SU-DHL-6 (cell line): ENCODE data around the gene MTX1.
A peak's percentile ranks its signal among the peaks of the same experiment; 100 is the strongest.
"Not testable (repeated sequence)": the region's sequence is repeated elsewhere in the genome, so short reads cannot be mapped to it uniquely, and the experiment has no call there.

ENCODE experiments used
- H2AFZ ChIP-seq: fragments of 200-600 bp; sonication (generic); 2 replicates; pipeline ENCODE4 v1.6.1; 2014; ENCODE audit warnings: low read depth, mild to moderate bottlenecking, moderate library complexity, mixed read lengths, antibody characterized with exemption, low read length; ENCODE audit not compliant: severe bottlenecking
- H3F3A ChIP-seq: fragments of 200-600 bp; shearing (Covaris generic); 2 replicates; pipeline ENCODE4 v1.6.0; 2016; ENCODE audit warnings: antibody characterized with exemption, mild to moderate bottlenecking; ENCODE audit not compliant: insufficient read depth
- H3K27ac ChIP-seq: fragments of 200-600 bp; sonication (generic); 2 replicates; pipeline ENCODE4 v1.5.1; 2016; ENCODE audit warnings: low read depth, mild to moderate bottlenecking, low read length, moderate library complexity, mixed read lengths
- H3K27me3 ChIP-seq: fragments of 200-600 bp; sonication (generic), shearing (Covaris generic); 2 replicates; pipeline ENCODE4 v1.6.0; 2014; ENCODE audit warnings: mild to moderate bottlenecking, low read length
- H3K36me3 ChIP-seq: fragments of 200-600 bp; sonication (generic); 2 replicates; pipeline ENCODE4 v1.6.1; 2014; ENCODE audit warnings: mild to moderate bottlenecking, low read length, mixed read lengths
- H3K4me2 ChIP-seq: fragments of 300-600, 200-600 bp; shearing (Covaris generic), sonication (generic); 2 replicates; pipeline ENCODE4 v1.6.0; 2014; ENCODE audit warnings: low read length, low read depth, mild to moderate bottlenecking; ENCODE audit not compliant: poor library complexity, severe bottlenecking
- H3K4me3 ChIP-seq: fragments of 200-600 bp; sonication (generic); 2 replicates; pipeline ENCODE4 v1.5.1; 2014; ENCODE audit warnings: antibody characterized with exemption, low read length, mild to moderate bottlenecking, mixed read lengths; ENCODE audit not compliant: insufficient read depth, poor library complexity, severe bottlenecking
- H3K79me2 ChIP-seq: fragments of 200-600 bp; sonication (generic); 2 replicates; pipeline ENCODE4 v1.6.1; 2014; ENCODE audit warnings: mild to moderate bottlenecking, low read length, moderate library complexity; ENCODE audit not compliant: insufficient read depth
- H3K9ac ChIP-seq: fragments of 200-600 bp; sonication (generic); 2 replicates; pipeline ENCODE4 v1.7.0; 2014; ENCODE audit warnings: mild to moderate bottlenecking, low read length
- H3K9me2 ChIP-seq: fragments of 200-600 bp; sonication (generic); replicated peaks from 2 replicates; pipeline ENCODE4 v1.6.1; 2014; ENCODE audit warnings: low read length; ENCODE audit not compliant: insufficient read depth
- H3K9me3 ChIP-seq: fragments of 200-600 bp; sonication (generic); 2 replicates; pipeline ENCODE4 v1.6.1; 2014; ENCODE audit warnings: low read length, mixed read lengths; ENCODE audit not compliant: insufficient read depth
- H4K20me1 ChIP-seq: fragments of 200-600 bp; sonication (generic); 2 replicates; pipeline ENCODE4 v1.6.1; 2014; ENCODE audit warnings: low read depth, mild to moderate bottlenecking, antibody characterized with exemption, low read length, moderate library complexity, mixed read lengths
- CTCF ChIP-seq: fragments of 200-600 bp; sonication (generic); IDR thresholded peaks from one replicate; pipeline ENCODE4 v1.5.1; 2017; ENCODE audit warnings: antibody characterized with exemption, mild to moderate bottlenecking, low read length, moderate library complexity; ENCODE audit not compliant: insufficient read depth, poor library complexity, severe bottlenecking
- EZH2phosphoT487 ChIP-seq: fragments of 200-600 bp; sonication (generic), shearing (Covaris generic); conservative IDR thresholded peaks from 2 replicates; pipeline ENCODE4 v1.6.1; 2018; ENCODE audit warnings: mild to moderate bottlenecking, antibody characterized with exemption, low read length, moderate library complexity, mixed read lengths

Gene MTX1

GRCh38 chr1:155223047-155223446 is 14.6 kb downstream of the MTX1 start:
- TF ChIP-seq CTCF, result no peak
- TF ChIP-seq EZH2phosphoT487, result no peak
- Histone ChIP-seq H4K20me1 (no peaks in the 10 kb centered on the region), H3F3A (peaks cover 38% of the 10 kb centered on the region), H2AFZ (no peak overlapping the region), H3K4me2 (peak overlapping the region; percentile 47), H3K9ac (peak overlapping the region; percentile 9; the same call in 1 of the 2 replicates), H3K79me2 (peaks cover 14% of the 10 kb centered on the region; the same call in 1 of the 2 replicates), H3K9me3 (no peaks in the 10 kb centered on the region), H3K27me3 (no peaks in the 10 kb centered on the region), H3K36me3 (no peaks in the 10 kb centered on the region), H3K27ac (peak overlapping the region; percentile 90), H3K4me3 (no peak overlapping the region), H3K9me2 (no peaks in the 10 kb centered on the region)

GRCh38 chr1:155225404-155225759 is 16.9 kb downstream of the MTX1 start:
- Histone ChIP-seq H3K27ac (peak overlapping the region; percentile 90), H3K4me3 (peak overlapping the region; percentile 63), H3F3A (peaks cover 39% of the 10 kb centered on the region), H3K9ac (peak overlapping the region; percentile 81; the same call in 1 of the 2 replicates), H3K4me2 (peak overlapping the region; percentile 93), H3K79me2 (peaks cover 14% of the 10 kb centered on the region; the same call in 1 of the 2 replicates)
- not testable (repeated sequence) for H2AFZ ChIP-seq, H4K20me1 ChIP-seq, H3K9me3 ChIP-seq, H3K36me3 ChIP-seq, H3K9me2 ChIP-seq, H3K27me3 ChIP-seq

- no peaks in the 10 kb centered on the region for H3K9me3 ChIP-seq
- TF ChIP-seq EZH2phosphoT487 (no peak), CTCF (peak; percentile 77)
- no peaks in the 10 kb centered on the region for H3K36me3 ChIP-seq
- H3K9ac ChIP-seq, result peak overlapping the region; percentile 81
- peak overlapping the region; percentile 93 for H3K4me2 ChIP-seq
- peak overlapping the region; percentile 63 for H3K4me3 ChIP-seq
- H3K27me3 ChIP-seq, result no peaks in the 10 kb centered on the region
- H2AFZ ChIP-seq, result no peak overlapping the region
- H3F3A ChIP-seq, result peaks cover 43% of the 10 kb centered on the region
- no peaks in the 10 kb centered on the region for H4K20me1 ChIP-seq
- H3K9me2 ChIP-seq, result no peaks in the 10 kb centered on the region
- H3K79me2 ChIP-seq, result peaks cover 14% of the 10 kb centered on the region; the same call in 1 of the 2 replicates
- peak overlapping the region; percentile 90 for H3K27ac ChIP-seq
Measured at GRCh38 chr1:155226188-155226909, 17.9 kb downstream of the MTX1 start.

- Histone ChIP-seq H3K36me3 (no peaks in the 10 kb centered on the region), H3F3A (peaks cover 43% of the 10 kb centered on the region), H3K4me3 (peak overlapping the region; percentile 63), H3K9me3 (no peaks in the 10 kb centered on the region), H3K4me2 (peak overlapping the region; percentile 93), H3K27ac (peak overlapping the region; percentile 90), H3K9me2 (no peaks in the 10 kb centered on the region), H3K27me3 (no peaks in the 10 kb centered on the region), H3K9ac (peak overlapping the region; percentile 81), H4K20me1 (no peaks in the 10 kb centered on the region), H2AFZ (no peak overlapping the region), H3K79me2 (peaks cover 14% of the 10 kb centered on the region; the same call in 1 of the 2 replicates)
- no peak for TF ChIP-seq EZH2phosphoT487
- no peak for TF ChIP-seq CTCF
Measured at GRCh38 chr1:155226910-155227260, 18.4 kb downstream of the MTX1 start.
